Prostate gland (tissue), 2 donors: ENCODE data around the gene CHCHD6.

Source experiments
- POLR2A ChIP-seq: fragments of 450-650 bp; IDR thresholded peaks from one replicate; pipeline ENCODE4 v1.6.1; 2016; ENCODE audit warnings: antibody characterized with exemption, mild to moderate bottlenecking
- POLR2AphosphoS5 ChIP-seq: sonication (generic); formaldehyde crosslinking; IDR thresholded peaks from one replicate; pipeline ENCODE4 v1.6.1; 2017; ENCODE audit warnings: antibody characterized with exemption
- TF ChIP-seq, protein P1 (sequence below), 4 experiments: fragments of 200-600 bp in 2 of 4; fragments of 450-650 bp in 2 of 4; sonication (generic) in 2 of 4; IDR thresholded peaks; 1 replicate in 3 of 4; 2 replicates in 1 of 4; pipeline ENCODE4 v1.5.1; 2016 to 2019; ENCODE audit warnings: antibody characterized with exemption in 4 of 4, mild to moderate bottlenecking in 2 of 4, moderate library complexity in 2 of 4

- TF ChIP-seq POLR2AphosphoS5: no peak
- TF ChIP-seq, protein P1, sequence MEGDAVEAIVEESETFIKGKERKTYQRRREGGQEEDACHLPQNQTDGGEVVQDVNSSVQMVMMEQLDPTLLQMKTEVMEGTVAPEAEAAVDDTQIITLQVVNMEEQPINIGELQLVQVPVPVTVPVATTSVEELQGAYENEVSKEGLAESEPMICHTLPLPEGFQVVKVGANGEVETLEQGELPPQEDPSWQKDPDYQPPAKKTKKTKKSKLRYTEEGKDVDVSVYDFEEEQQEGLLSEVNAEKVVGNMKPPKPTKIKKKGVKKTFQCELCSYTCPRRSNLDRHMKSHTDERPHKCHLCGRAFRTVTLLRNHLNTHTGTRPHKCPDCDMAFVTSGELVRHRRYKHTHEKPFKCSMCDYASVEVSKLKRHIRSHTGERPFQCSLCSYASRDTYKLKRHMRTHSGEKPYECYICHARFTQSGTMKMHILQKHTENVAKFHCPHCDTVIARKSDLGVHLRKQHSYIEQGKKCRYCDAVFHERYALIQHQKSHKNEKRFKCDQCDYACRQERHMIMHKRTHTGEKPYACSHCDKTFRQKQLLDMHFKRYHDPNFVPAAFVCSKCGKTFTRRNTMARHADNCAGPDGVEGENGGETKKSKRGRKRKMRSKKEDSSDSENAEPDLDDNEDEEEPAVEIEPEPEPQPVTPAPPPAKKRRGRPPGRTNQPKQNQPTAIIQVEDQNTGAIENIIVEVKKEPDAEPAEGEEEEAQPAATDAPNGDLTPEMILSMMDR (IDR thresholded peaks at IDR 0.05): no peak
- no peak for TF ChIP-seq POLR2A
Measured at GRCh38 chr3:127006781-127007436, 302.9 kb downstream of the CHCHD6 start.
